Measurements from ENCODE around the gene MAML3.

MAML3 gene

DNA sequence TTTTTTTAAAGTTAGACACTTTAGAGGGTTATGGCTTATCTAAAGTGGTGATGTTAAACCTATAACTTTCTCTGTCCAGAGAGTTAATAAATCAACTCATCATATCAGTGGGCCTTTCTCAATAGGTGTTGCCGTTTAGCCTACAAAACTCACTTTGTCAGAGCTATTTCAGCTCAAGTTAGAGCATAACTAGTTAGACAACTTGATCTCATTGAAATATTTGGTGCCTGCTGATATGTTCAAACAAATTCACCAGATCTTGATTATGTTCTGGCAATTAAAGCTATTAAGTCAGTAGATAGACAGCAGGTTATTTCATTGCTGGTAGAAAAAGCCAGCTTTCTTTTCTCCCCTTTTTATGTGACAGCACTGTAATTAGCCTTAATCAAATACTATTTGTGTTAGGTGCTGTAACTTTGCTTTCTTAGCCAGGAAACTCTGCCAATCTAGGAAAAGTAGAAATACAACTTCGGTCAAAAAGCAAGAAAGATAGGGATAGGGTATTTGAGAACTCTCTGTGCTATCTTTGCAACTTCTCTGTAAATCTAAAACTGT is 191.8 kb downstream of the MAML3 start:
- DNase-seq (ENCODE audit: low spot score), result no peak
- TF ChIP-seq, protein P1, sequence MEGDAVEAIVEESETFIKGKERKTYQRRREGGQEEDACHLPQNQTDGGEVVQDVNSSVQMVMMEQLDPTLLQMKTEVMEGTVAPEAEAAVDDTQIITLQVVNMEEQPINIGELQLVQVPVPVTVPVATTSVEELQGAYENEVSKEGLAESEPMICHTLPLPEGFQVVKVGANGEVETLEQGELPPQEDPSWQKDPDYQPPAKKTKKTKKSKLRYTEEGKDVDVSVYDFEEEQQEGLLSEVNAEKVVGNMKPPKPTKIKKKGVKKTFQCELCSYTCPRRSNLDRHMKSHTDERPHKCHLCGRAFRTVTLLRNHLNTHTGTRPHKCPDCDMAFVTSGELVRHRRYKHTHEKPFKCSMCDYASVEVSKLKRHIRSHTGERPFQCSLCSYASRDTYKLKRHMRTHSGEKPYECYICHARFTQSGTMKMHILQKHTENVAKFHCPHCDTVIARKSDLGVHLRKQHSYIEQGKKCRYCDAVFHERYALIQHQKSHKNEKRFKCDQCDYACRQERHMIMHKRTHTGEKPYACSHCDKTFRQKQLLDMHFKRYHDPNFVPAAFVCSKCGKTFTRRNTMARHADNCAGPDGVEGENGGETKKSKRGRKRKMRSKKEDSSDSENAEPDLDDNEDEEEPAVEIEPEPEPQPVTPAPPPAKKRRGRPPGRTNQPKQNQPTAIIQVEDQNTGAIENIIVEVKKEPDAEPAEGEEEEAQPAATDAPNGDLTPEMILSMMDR (IDR thresholded peaks at IDR 0.05; ENCODE audit: extremely low read depth, missing control alignments), result no peak

DNA sequence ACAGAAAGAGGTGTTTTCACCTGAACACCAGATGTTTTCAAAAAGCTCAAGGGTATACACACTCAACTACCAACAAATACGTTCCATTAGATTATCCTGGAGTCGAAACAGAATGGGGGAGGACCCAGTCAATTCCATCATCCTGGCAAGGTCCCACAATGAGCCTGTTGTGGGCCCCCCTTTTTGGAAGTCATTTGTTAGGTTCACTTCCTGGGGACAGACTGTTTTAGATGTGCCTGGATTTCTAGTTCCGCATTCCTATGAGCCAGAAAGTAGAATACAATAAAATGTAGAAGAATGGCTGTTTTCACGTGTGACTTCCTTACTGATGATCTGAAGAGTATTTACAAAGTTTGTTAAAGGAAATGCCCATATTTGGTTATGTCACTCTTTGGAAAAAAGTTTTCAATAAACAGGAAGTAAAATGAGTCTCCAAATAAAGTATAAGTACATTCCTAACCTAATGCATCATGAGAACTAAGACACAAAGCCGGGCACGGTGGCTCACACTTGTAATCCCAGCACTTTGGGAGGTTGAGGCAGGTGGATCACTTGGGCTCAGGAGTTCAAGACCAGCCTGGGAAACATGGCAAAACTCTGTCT is 192.5 kb downstream of the MAML3 start:
- DNase-seq (ENCODE audit: low spot score), result no peak
- TF ChIP-seq, protein P1 (IDR thresholded peaks at IDR 0.05; ENCODE audit: extremely low read depth, missing control alignments), result no peak

DNA sequence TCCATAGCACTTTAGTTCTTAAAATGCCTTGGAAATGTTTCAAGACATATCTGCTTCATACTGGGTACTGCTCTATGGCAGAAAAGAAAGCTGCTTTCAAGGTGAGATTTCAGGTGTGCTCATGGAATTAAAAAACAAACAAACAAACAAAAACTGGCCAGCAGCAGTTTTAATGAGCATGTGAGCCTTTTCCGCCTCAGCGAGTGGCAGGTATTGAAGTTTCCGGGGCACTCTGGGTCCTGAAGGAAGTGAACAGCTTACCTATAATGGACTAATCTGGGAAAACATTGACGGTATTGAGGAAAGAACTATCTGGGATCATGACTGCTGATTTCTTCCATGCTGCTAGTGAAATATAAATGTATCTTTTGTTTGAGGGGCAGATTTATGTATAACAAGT is 194.6 kb downstream of the MAML3 start:
- no peak for DNase-seq (ENCODE audit: low spot score)

DNA sequence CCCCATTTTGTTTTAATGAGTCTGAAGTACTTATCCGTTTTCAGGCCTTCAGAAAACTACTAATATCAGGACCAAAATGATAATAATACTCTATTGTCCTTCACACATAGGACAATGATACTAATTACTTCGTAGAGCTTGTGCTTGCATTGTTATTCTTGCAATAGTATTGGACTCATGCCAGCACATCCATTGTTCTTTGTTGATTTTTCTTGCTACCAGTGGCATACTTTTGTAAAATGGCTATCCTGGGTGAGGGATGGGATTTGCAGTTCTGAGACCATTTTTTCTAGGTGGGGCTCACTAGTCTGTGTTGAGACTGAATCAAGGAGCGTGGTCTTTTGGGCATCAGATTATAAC is 195.3 kb downstream of the MAML3 start:
- TF ChIP-seq, protein P1 (IDR thresholded peaks at IDR 0.05; ENCODE audit: extremely low read depth, missing control alignments), result no peak
- DNase-seq (ENCODE audit: low spot score), result no peak

More for the DNA sequence above, 194.6 kb downstream of the MAML3 start:
- TF ChIP-seq, protein P1 (IDR thresholded peaks at IDR 0.05; ENCODE audit: extremely low read depth, missing control alignments), result no peak

DNA sequence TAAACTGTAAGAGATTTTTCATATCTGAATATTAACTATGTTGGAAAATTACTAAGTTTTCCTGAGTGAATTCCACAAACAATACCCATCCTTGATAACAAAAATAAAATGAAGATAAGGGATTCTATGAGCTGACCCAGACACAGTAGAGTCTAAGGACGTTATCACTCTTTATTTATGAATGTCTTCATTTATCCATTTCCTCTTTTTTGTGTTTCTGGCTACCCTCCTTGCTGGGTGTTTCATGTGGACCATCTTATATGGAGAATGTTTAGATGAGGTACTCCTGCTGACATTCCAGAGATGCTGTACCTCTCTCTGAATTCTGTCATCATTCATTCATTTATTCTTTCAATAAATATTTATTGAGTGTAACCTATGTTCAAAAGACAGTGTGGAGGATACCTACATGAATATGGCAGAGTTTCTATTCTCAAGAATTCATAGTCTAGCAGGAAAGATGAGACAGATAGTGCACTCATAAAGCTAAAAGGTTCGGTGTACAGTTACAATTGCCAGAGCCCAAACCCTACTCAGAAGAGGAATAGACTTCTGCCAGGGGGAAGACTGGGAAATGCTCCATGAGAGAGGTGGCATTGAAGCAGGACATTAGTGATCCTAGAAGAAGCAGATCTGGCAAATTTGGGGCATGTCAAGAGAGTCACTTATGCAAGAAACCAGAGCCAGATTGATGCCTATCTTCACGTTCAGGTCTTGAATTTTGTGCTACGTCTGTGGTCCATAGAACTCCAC is 195.8 kb downstream of the MAML3 start:
- TF ChIP-seq, protein P1 (IDR thresholded peaks at IDR 0.05; ENCODE audit: extremely low read depth, missing control alignments), result no peak
- no peak for DNase-seq (ENCODE audit: low spot score)

DNA sequence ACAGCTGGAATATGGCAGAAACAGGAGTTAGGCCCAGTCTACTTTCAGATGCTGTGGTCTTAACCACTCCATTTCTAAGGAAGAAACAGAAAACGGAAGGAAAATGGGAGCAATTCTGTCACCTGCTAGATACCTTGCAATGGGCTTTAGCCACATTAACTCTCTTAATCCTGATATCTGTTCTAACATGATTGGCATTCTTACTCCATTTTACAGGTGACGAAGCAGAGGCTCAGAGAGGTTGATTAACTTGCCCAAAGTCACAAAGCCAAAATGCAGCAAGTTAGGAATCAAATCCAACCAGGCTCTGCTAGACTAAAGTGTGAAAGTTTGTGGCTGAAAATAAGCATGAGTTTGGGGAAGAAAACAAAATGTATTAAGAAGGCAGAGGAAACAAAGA is 196.9 kb downstream of the MAML3 start:
- DNase-seq (ENCODE audit: low spot score), result no peak
- TF ChIP-seq, protein P1 (IDR thresholded peaks at IDR 0.05; ENCODE audit: extremely low read depth, missing control alignments), result no peak

DNA sequence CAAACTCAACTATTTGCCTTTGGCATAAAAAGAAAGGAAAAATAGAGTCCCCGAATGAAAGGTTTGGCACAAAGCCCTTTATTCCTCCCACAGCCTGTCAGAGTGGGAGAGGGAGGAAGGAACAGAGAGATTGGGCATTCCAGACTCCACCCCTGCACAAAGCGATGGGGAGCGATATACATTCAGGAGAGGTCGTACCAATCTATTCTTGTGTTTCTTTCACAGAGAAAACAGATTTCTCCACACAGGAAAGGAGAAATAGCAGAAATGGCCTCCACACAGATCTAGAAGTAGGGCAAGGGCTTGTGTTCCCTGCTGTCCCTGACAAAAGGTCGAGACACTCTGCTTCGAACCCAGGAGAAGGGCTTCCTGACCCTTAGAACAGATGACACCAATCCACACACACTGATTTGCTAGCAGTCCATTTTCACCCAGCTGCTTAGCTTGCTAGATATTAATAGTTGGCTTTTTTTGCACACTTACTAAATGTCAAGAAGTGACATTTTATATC is 197.4 kb downstream of the MAML3 start:
- TF ChIP-seq, protein P1 (IDR thresholded peaks at IDR 0.05; ENCODE audit: extremely low read depth, missing control alignments), result no peak
- DNase-seq (ENCODE audit: low spot score), result no peak
